OCI-LY3 (cell line): ENCODE data around the gene SPEN.

Source experiments
- H2AFZ ChIP-seq: fragments of 200-600, 300-600 bp; shearing (Covaris generic); 2 replicates; pipeline ENCODE4 v1.6.0; 2014; ENCODE audit warnings: antibody characterized with exemption, low read depth, low read length
- H3K27ac ChIP-seq: fragments of 200-600, 300-600 bp; sonication (generic); 2 replicates; pipeline ENCODE4 v1.5.1; 2014; ENCODE audit warnings: mild to moderate bottlenecking, low read length, moderate library complexity, mixed read lengths
- H3K27me3 ChIP-seq: fragments of 200-600, 300-600 bp; sonication (generic); 2 replicates; pipeline ENCODE4 v1.6.1; 2014; ENCODE audit warnings: low read depth, low read length, mixed read lengths
- H3K36me3 ChIP-seq: fragments of 200-600, 300-600 bp; sonication (generic); replicated peaks from 2 replicates; pipeline ENCODE3; 2014; ENCODE audit warnings: low read depth, low read length, mixed read lengths
- H3K4me1 ChIP-seq: fragments of 300-600, 200-600 bp; sonication (generic); 2 replicates; pipeline ENCODE4 v1.6.1; 2014; ENCODE audit warnings: low read length, mixed read lengths
- H3K4me2 ChIP-seq: fragments of 200-600, 300-600 bp; sonication (generic); 2 replicates; pipeline ENCODE4 v1.6.1; 2014; ENCODE audit warnings: low read length, mixed read lengths
- H3K4me3 ChIP-seq: fragments of 300-600, 200-600 bp; sonication (generic); 2 replicates; pipeline ENCODE4 v1.5.1; 2014; ENCODE audit warnings: antibody characterized with exemption, mild to moderate bottlenecking, low read length, moderate library complexity
- H3K79me2 ChIP-seq: fragments of 300-600, 200-600 bp; shearing (Covaris generic); 2 replicates; pipeline ENCODE4 v1.6.1; 2014; ENCODE audit warnings: mild to moderate bottlenecking, low read length, mixed read lengths
- H3K9ac ChIP-seq: fragments of 300-600, 200-600 bp; shearing (Covaris generic); 2 replicates; pipeline ENCODE4 v1.6.0; 2014; ENCODE audit warnings: mild to moderate bottlenecking, low read length, moderate library complexity
- H3K9me3 ChIP-seq: fragments of 200-600, 300-600 bp; shearing (Covaris generic); 2 replicates; pipeline ENCODE4 v1.6.1; 2014; ENCODE audit warnings: low read length, mixed read lengths; ENCODE audit not compliant: insufficient read depth
- H4K20me1 ChIP-seq: fragments of 200-600, 300-600 bp; sonication (generic); 2 replicates; pipeline ENCODE4 v1.6.1; 2016; ENCODE audit warnings: low read length, mixed read lengths; ENCODE audit not compliant: insufficient read depth
- CTCF ChIP-seq: fragments of 200-600, 300-600 bp; sonication (generic); IDR thresholded peaks from 2 replicates; pipeline ENCODE4 v1.5.1; 2014; ENCODE audit warnings: antibody characterized with exemption, low read length, low read depth
- EZH2phosphoT487 ChIP-seq: fragments of 200-600 bp; shearing (Covaris generic); IDR thresholded peaks from 2 replicates; pipeline ENCODE4 v1.6.1; 2018; ENCODE audit warnings: antibody characterized with exemption, mixed run types, low read depth

The SPEN gene

GRCh38 chr1:15934211-15935055 lies 86.9 kb downstream of the SPEN start:
- H3K27ac ChIP-seq: no peak overlapping the region
- no peaks in the 10 kb centered on the region for H4K20me1 ChIP-seq
- H3K4me3 ChIP-seq: no peak overlapping the region
- TF ChIP-seq CTCF (no peak), EZH2phosphoT487 (no peak)
- no peak overlapping the region for H3K4me2 ChIP-seq
- H3K79me2 ChIP-seq: no peaks in the 10 kb centered on the region
- H3K36me3 ChIP-seq: peaks cover 13% of the 10 kb centered on the region
- no peaks in the 10 kb centered on the region for H3K27me3 ChIP-seq
- H3K9ac ChIP-seq: no peak overlapping the region
- no peak overlapping the region for H2AFZ ChIP-seq
- H3K4me1 ChIP-seq: no peaks in the 10 kb centered on the region
- H3K9me3 ChIP-seq: no peaks in the 10 kb centered on the region

- Histone ChIP-seq H3K36me3 (peaks cover 13% of the 10 kb centered on the region), H3K4me3 (no peak overlapping the region), H4K20me1 (no peaks in the 10 kb centered on the region), H3K4me2 (no peak overlapping the region), H3K27ac (no peak overlapping the region), H2AFZ (no peak overlapping the region), H3K9me3 (no peaks in the 10 kb centered on the region), H3K9ac (no peak overlapping the region), H3K79me2 (no peaks in the 10 kb centered on the region), H3K4me1 (no peaks in the 10 kb centered on the region), H3K27me3 (no peaks in the 10 kb centered on the region)
- TF ChIP-seq EZH2phosphoT487: no peak
- no peak for TF ChIP-seq CTCF
Measured at GRCh38 chr1:15935056-15935950, 87.8 kb downstream of the SPEN start.

GRCh38 chr1:15936025-15936424 lies 88.5 kb downstream of the SPEN start:
- no peaks in the 10 kb centered on the region for H3K79me2 ChIP-seq
- no peaks in the 10 kb centered on the region for H3K4me1 ChIP-seq
- no peaks in the 10 kb centered on the region for H3K9me3 ChIP-seq
- no peaks in the 10 kb centered on the region for H4K20me1 ChIP-seq
- no peak overlapping the region for H3K4me2 ChIP-seq
- H2AFZ ChIP-seq: no peak overlapping the region
- no peaks in the 10 kb centered on the region for H3K27me3 ChIP-seq
- H3K9ac ChIP-seq: no peak overlapping the region
- no peak overlapping the region for H3K27ac ChIP-seq
- TF ChIP-seq CTCF (no peak), EZH2phosphoT487 (no peak)
- H3K4me3 ChIP-seq: no peak overlapping the region
- H3K36me3 ChIP-seq: peaks cover 11% of the 10 kb centered on the region

GRCh38 chr1:15937146-15937545 lies 89.6 kb downstream of the SPEN start:
- no peak overlapping the region for H3K4me3 ChIP-seq
- H2AFZ ChIP-seq: no peak overlapping the region
- H3K27me3 ChIP-seq: no peaks in the 10 kb centered on the region
- no peaks in the 10 kb centered on the region for H4K20me1 ChIP-seq
- TF ChIP-seq EZH2phosphoT487: no peak
- TF ChIP-seq CTCF: no peak
- no peak overlapping the region for H3K4me2 ChIP-seq
- no peaks in the 10 kb centered on the region for H3K79me2 ChIP-seq
- H3K27ac ChIP-seq: no peak overlapping the region
- H3K9ac ChIP-seq: no peak overlapping the region
- no peaks in the 10 kb centered on the region for H3K4me1 ChIP-seq
- H3K9me3 ChIP-seq: no peaks in the 10 kb centered on the region
- peaks cover 11% of the 10 kb centered on the region for H3K36me3 ChIP-seq
